Testis (tissue), 3 donors: ENCODE results near the gene CEP85. TPM values are rescaled to one million over a fixed set of nuclear protein-coding genes. Genes with fewer than 3 reads are reported as not detected.

Experiments
- DNase-seq: peaks from one replicate; pipeline ENCODE4 v3.0.0-alpha.2; 2019
- H3K27ac ChIP-seq, 2 donors: fragments of 200-600 bp; sonication (generic); one replicate each; pipeline ENCODE4 v1.5.1; 2019
- H3K27me3 ChIP-seq: fragments of 200-600 bp; sonication (generic); one replicate; pipeline ENCODE4 v1.5.1; 2019
- H3K36me3 ChIP-seq: fragments of 200-600 bp; sonication (generic); one replicate; pipeline ENCODE4 v1.5.1; 2017; ENCODE audit warnings: low read depth; ENCODE audit errors: missing control alignments
- H3K4me1 ChIP-seq: fragments of 200-600 bp; sonication (generic); one replicate; pipeline ENCODE4 v1.5.1; 2019
- H3K4me3 ChIP-seq, 2 donors: fragments of 200-600 bp; sonication (generic); one replicate each; pipeline ENCODE4 v1.5.1; 2017 to 2019
- H3K9me3 ChIP-seq: fragments of 200-600 bp; sonication (generic); one replicate; pipeline ENCODE4 v1.5.1; 2017
- CTCF ChIP-seq, 3 experiments: fragments of 450-650 bp in 2 of 3; fragments of 200-600 bp in 1 of 3; sonication (generic) in 1 of 3; IDR thresholded peaks; one replicate each; pipeline ENCODE4 v1.5.1; 2016 to 2019; ENCODE audit warnings: antibody characterized with exemption in 3 of 3, mild to moderate bottlenecking in 2 of 3, moderate library complexity in 1 of 3
- POLR2A ChIP-seq: fragments of 450-650 bp; IDR thresholded peaks from one replicate; pipeline ENCODE4 v1.6.1; 2017; ENCODE audit warnings: antibody characterized with exemption, mild to moderate bottlenecking, moderate library complexity
- WGBS, 2 donors: methylation state at CpG; one replicate each; pipeline ENCODE4 v1.1.5; 2018; 5-methylcytosine and 5-hydroxymethylcytosine counted together
- intact Hi-C: fragments of 100-400 bp; cut with DNase I; formaldehyde crosslinking; loops from one replicate; pipeline ENCODE4 v1.15.1; 2023; ENCODE audit warnings: low total_unique reads
- polyA plus RNA-seq: library from polyadenylated mRNA; stranded (reverse); fragments of 350-450 nt; fragmentation: Illumina TruSeq; extraction: RNeasy Lipid Tissue Mini Kit (QIAGEN cat#74804); gene quantifications from one replicate; pipeline ENCODE4 v1.2.3, GENCODE V29; 2014; ENCODE audit warnings: low read depth, low replicate concordance; ENCODE audit not compliant: insufficient read depth
- total RNA-seq, 2 donors: library from RNA; depleted of rRNA; stranded (reverse); fragments of >200 nt; gene quantifications; one replicate each; pipeline ENCODE4 v1.2.3, GENCODE V29; 2016

Gene CEP85
- total and polyA plus RNA-seq, 3 donors from 2014 or later = 52.1 to 82.5 (median 61.8) TPM

GRCh38 chr1:26318338-26319064 lies 84.5 kb downstream of the CEP85 start:
- peak; percentile 22 for DNase-seq
- Histone ChIP-seq H3K27ac (no peak overlapping the region), H3K27me3 (no peaks in the 10 kb centered on the region), H3K9me3 (no peaks in the 10 kb centered on the region), H3K36me3 (no peaks in the 10 kb centered on the region), H3K4me3 (no peak overlapping the region), H3K4me1 (no peaks in the 10 kb centered on the region)
- 87 to 90% methylated on average over 9 of the region's 9 CpGs for WGBS, 2 donors
- TF ChIP-seq POLR2A (no peak), CTCF (IDR thresholded peaks at IDR 0.05) (no peak)
- intact Hi-C loops = no loop called here

- DNase-seq = no peak
- H3K9me3 ChIP-seq = no peaks in the 10 kb centered on the region
- 57 to 76% methylated on average over 2 of the region's 2 CpGs for WGBS, 2 donors
- no peaks in the 10 kb centered on the region for H3K36me3 ChIP-seq
- no peaks in the 10 kb centered on the region for H3K4me1 ChIP-seq
- H3K4me3 ChIP-seq = no peak overlapping the region
- no peak overlapping the region for H3K27ac ChIP-seq
- no peak for TF ChIP-seq POLR2A
- TF ChIP-seq CTCF (IDR thresholded peaks at IDR 0.05) = no peak
- intact Hi-C loops = loop anchor here (10.0 kb wide), 1 partner anchor 46 kb away; no protein-coding TSS in a partner anchor
- no peaks in the 10 kb centered on the region for H3K27me3 ChIP-seq
These were observed 86.9 kb downstream of the CEP85 start for GRCh38 chr1:26320896-26321295.

- Histone ChIP-seq H3K27ac (no peak overlapping the region), H3K9me3 (no peaks in the 10 kb centered on the region), H3K4me3 (no peak overlapping the region), H3K27me3 (no peaks in the 10 kb centered on the region), H3K36me3 (no peaks in the 10 kb centered on the region), H3K4me1 (no peaks in the 10 kb centered on the region)
- intact Hi-C loops = loop anchor here (10.0 kb wide), 1 partner anchor 47 kb away; no protein-coding TSS in a partner anchor
- DNase-seq = peak; percentile 95
- TF ChIP-seq CTCF (IDR thresholded peaks at IDR 0.05) (peak; percentile 66 to 79 (median 77)), POLR2A (no peak)
- 24 to 46% methylated on average over 16 of the region's 16 CpGs for WGBS, 2 donors
These were observed 87.5 kb downstream of the CEP85 start for GRCh38 chr1:26321315-26322041.

- H3K27ac ChIP-seq = no peak overlapping the region
- H3K9me3 ChIP-seq = no peaks in the 10 kb centered on the region
- intact Hi-C loops = loop anchor here (10.0 kb wide), 1 partner anchor 47 kb away; no protein-coding TSS in a partner anchor
- H3K4me1 ChIP-seq = no peaks in the 10 kb centered on the region
- 72 to 83% methylated on average over 8 to 10 of the region's 10 CpGs for WGBS, 2 donors
- no peak for TF ChIP-seq POLR2A
- no peak for TF ChIP-seq CTCF (IDR thresholded peaks at IDR 0.05)
- DNase-seq = no peak
- H3K36me3 ChIP-seq = no peaks in the 10 kb centered on the region
- no peak overlapping the region for H3K4me3 ChIP-seq
- H3K27me3 ChIP-seq = no peaks in the 10 kb centered on the region
These were observed 88.0 kb downstream of the CEP85 start for GRCh38 chr1:26322042-26322331.
